ENCODE results near the gene IFNL4.
"Not testable (repeated sequence)": the region's sequence is repeated elsewhere in the genome, so short reads cannot be mapped to it uniquely, and the experiment has no call there.

DNA sequence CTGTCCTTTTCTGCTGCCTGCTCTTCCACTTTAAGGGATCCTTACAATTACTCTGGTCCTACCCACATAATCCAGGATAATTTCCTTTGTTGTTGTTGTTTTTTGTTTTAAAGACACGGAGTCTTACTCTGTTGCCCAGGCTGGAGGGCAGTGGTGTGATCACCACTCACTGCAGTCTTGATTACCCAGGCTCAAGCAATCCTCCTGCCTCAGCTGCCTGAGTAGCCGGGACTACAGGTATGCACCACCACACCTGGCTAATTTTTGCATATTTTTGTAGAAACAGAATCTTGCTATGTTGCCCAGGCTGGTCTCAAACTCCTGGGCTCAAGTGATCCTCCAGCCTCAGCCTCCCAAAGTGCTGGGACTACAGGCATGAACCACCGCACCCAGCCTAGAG lies 33.3 kb downstream of the IFNL4 start:
- TF ChIP-seq, protein P1, sequence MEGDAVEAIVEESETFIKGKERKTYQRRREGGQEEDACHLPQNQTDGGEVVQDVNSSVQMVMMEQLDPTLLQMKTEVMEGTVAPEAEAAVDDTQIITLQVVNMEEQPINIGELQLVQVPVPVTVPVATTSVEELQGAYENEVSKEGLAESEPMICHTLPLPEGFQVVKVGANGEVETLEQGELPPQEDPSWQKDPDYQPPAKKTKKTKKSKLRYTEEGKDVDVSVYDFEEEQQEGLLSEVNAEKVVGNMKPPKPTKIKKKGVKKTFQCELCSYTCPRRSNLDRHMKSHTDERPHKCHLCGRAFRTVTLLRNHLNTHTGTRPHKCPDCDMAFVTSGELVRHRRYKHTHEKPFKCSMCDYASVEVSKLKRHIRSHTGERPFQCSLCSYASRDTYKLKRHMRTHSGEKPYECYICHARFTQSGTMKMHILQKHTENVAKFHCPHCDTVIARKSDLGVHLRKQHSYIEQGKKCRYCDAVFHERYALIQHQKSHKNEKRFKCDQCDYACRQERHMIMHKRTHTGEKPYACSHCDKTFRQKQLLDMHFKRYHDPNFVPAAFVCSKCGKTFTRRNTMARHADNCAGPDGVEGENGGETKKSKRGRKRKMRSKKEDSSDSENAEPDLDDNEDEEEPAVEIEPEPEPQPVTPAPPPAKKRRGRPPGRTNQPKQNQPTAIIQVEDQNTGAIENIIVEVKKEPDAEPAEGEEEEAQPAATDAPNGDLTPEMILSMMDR (IDR thresholded peaks at IDR 0.05) = not testable (repeated sequence)
- TF ChIP-seq EZH2 (IDR thresholded peaks at IDR 0.05; ENCODE audit: borderline replicate concordance, insufficient read depth, low read depth, low read length, poor library complexity, severe bottlenecking) = not testable (repeated sequence)
